Activated gamma-delta T cell treated with Interleukin-2 at 50 U/mL for 16 hours (primary cell): ENCODE measurements around the gene LRBA.

Experiments
- DNase-seq: peaks from one replicate; pipeline ENCODE4 v3.0.0-alpha.2; 2020

The LRBA gene

GRCh38 chr4:150862829-150863228, 152.3 kb downstream of the LRBA start:
- no peak for DNase-seq

GRCh38 chr4:150859453-150859852, 155.6 kb downstream of the LRBA start:
- no peak for DNase-seq

GRCh38 chr4:150855981-150856510, 159.0 kb downstream of the LRBA start:
- DNase-seq = no peak

GRCh38 chr4:150854600-150854999, 160.5 kb downstream of the LRBA start:
- DNase-seq = no peak

- DNase-seq = no peak
Observed at GRCh38 chr4:150853882-150854281, 161.2 kb downstream of the LRBA start.

- DNase-seq = no peak
Observed at GRCh38 chr4:150852216-150852615, 162.9 kb downstream of the LRBA start.

GRCh38 chr4:150849016-150849415, 166.1 kb downstream of the LRBA start:
- no peak for DNase-seq

GRCh38 chr4:150828159-150828558, 186.9 kb downstream of the LRBA start:
- peak; percentile 42 for DNase-seq

GRCh38 chr4:150827226-150827625, 187.9 kb downstream of the LRBA start:
- no peak for DNase-seq

GRCh38 chr4:150826306-150826705, 188.8 kb downstream of the LRBA start:
- DNase-seq = no peak

GRCh38 chr4:150822407-150822806, 192.7 kb downstream of the LRBA start:
- DNase-seq = no peak

GRCh38 chr4:150821641-150822040, 193.4 kb downstream of the LRBA start:
- no peak for DNase-seq

GRCh38 chr4:150820409-150820808, 194.7 kb downstream of the LRBA start:
- no peak for DNase-seq

- no peak for DNase-seq
Observed at GRCh38 chr4:150818661-150819060, 196.4 kb downstream of the LRBA start.

GRCh38 chr4:150817804-150818528, 197.1 kb downstream of the LRBA start:
- no peak for DNase-seq

- no peak for DNase-seq
Observed at GRCh38 chr4:150817017-150817416, 198.1 kb downstream of the LRBA start.

GRCh38 chr4:150816491-150816890, 198.6 kb downstream of the LRBA start:
- no peak for DNase-seq

- no peak for DNase-seq
Observed at GRCh38 chr4:150814873-150815272, 200.2 kb downstream of the LRBA start.

- DNase-seq = no peak
Observed at GRCh38 chr4:150805183-150806025, 209.7 kb downstream of the LRBA start.

- DNase-seq = no peak
Observed at GRCh38 chr4:150801833-150802232, 213.3 kb downstream of the LRBA start.

GRCh38 chr4:150799207-150799606, 215.9 kb downstream of the LRBA start:
- DNase-seq = no peak

- DNase-seq = no peak
Observed at GRCh38 chr4:150794706-150795105, 220.4 kb downstream of the LRBA start.

- no peak for DNase-seq
Observed at GRCh38 chr4:150789864-150790263, 225.2 kb downstream of the LRBA start.

GRCh38 chr4:150784939-150785338, 230.1 kb downstream of the LRBA start:
- no peak for DNase-seq
